SK-N-SH (cell line): ENCODE results near the gene CARD18.

Source experiments
- CTCF ChIP-seq: fragments of 200-600 bp; sonication (generic); IDR thresholded peaks from 2 replicates; pipeline ENCODE4 v1.6.1; 2017; ENCODE audit warnings: antibody characterized with exemption, mild to moderate bottlenecking, moderate library complexity
- EZH2phosphoT487 ChIP-seq: fragments of 200-600 bp; sonication (generic); IDR thresholded peaks from 2 replicates; pipeline ENCODE4 v1.6.1; 2017; ENCODE audit warnings: low read depth, mixed run types, mild to moderate bottlenecking, antibody characterized with exemption, moderate library complexity, borderline replicate concordance
- NRF1 ChIP-seq: IDR thresholded peaks from 2 replicates; pipeline ENCODE4 v1.6.1; 2012; ENCODE audit warnings: low read depth, mild to moderate bottlenecking, low read length

GRCh38 chr11:105183987-105184386 lies 44.4 kb upstream of the CARD18 start:
- no peak for TF ChIP-seq CTCF
- no peak for TF ChIP-seq EZH2phosphoT487
- TF ChIP-seq NRF1 = no peak
